Measurements from ENCODE around the gene HAAO.

Gene HAAO

DNA sequence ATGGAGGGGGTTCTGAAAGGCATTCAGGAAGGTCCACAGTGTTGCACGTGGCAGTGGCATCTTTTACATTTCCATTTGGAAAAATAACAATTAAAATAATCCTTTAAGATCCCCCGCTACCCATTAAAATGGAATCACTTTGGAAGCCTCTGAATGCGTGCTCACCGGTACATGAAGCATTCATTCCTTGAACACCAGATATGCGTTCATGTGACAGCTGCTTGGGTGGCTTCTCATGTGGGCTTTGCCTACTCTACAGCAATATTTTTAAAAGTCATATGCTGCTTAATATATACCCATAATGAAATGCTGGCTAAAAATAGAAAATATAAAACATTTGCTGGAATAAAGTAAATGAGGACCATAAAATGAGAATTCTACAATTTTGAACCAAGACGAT, 14.4 kb upstream of the HAAO start:
- TF ChIP-seq, protein P1, sequence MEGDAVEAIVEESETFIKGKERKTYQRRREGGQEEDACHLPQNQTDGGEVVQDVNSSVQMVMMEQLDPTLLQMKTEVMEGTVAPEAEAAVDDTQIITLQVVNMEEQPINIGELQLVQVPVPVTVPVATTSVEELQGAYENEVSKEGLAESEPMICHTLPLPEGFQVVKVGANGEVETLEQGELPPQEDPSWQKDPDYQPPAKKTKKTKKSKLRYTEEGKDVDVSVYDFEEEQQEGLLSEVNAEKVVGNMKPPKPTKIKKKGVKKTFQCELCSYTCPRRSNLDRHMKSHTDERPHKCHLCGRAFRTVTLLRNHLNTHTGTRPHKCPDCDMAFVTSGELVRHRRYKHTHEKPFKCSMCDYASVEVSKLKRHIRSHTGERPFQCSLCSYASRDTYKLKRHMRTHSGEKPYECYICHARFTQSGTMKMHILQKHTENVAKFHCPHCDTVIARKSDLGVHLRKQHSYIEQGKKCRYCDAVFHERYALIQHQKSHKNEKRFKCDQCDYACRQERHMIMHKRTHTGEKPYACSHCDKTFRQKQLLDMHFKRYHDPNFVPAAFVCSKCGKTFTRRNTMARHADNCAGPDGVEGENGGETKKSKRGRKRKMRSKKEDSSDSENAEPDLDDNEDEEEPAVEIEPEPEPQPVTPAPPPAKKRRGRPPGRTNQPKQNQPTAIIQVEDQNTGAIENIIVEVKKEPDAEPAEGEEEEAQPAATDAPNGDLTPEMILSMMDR (IDR thresholded peaks at IDR 0.05; ENCODE audit: borderline replicate concordance, insufficient read depth, low read depth, low read length), result no peak
- H3K4me3 ChIP-seq (ENCODE audit: low read depth, low read length), result no peak overlapping the region

DNA sequence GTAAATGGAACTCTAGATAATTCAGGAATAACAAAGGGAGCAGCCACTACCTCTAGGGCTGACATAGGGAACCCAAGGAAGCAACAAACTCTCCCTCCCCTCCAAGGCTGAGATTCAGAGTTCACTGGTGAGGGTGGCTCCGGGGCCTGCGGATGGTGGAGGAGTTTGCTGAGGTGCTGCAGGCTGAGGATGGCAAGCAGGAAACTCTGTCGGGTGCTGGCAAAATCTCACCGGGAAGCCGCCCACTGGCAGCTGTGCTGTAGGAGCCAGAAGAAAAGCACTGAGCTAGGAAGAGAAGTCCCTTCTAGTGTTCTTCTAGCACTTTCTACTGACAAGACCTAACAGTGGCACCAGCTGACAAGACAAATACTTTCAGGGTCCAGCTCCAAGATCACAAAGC, 12.5 kb upstream of the HAAO start:
- no peak overlapping the region for H3K4me3 ChIP-seq (ENCODE audit: low read depth, low read length)
- TF ChIP-seq, protein P1 (IDR thresholded peaks at IDR 0.05; ENCODE audit: borderline replicate concordance, insufficient read depth, low read depth, low read length), result no peak

DNA sequence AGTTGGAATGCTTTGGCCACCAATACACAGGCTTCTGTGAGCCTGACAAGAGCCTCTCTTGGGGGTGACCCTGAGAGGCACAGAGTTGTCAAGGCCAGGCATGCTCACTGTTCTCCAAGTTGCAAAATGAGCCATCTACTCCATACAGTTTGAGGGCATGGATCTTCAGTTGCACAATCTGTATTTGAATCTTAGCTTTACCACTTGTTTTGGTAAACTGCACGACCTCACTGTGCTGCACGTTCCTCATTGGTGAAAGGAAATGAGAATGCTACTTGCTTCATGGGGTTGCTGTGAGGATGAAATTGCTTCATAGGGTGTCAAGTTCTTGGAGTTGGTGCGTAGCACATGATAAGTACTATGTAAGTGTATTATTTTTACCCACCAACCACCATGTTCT, 12.0 kb upstream of the HAAO start:
- TF ChIP-seq, protein P1 (IDR thresholded peaks at IDR 0.05; ENCODE audit: borderline replicate concordance, insufficient read depth, low read depth, low read length), result no peak
- no peak overlapping the region for H3K4me3 ChIP-seq (ENCODE audit: low read depth, low read length)

DNA sequence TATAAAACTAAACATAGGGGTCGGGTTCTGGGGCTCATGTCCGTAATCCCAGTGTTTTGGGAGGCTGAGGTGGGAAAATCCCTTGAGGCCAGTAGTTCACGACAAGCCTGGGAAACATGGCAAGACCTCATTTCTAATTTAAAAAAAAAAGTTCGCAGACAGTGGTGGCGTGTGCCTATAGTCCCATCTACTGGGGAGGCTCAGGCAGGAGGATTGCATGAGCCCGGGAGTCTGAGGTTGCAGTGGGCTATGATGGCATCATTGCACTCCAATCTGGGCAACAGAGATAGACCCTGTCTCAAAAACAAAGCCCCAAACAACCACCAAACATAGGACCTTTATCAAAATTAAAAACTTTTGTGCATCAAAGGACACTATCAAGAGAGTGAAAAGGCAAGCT, 9.8 kb upstream of the HAAO start:
- H3K4me3 ChIP-seq (ENCODE audit: low read depth, low read length), result no peak overlapping the region
- TF ChIP-seq, protein P1 (IDR thresholded peaks at IDR 0.05; ENCODE audit: borderline replicate concordance, insufficient read depth, low read depth, low read length), result no peak

DNA sequence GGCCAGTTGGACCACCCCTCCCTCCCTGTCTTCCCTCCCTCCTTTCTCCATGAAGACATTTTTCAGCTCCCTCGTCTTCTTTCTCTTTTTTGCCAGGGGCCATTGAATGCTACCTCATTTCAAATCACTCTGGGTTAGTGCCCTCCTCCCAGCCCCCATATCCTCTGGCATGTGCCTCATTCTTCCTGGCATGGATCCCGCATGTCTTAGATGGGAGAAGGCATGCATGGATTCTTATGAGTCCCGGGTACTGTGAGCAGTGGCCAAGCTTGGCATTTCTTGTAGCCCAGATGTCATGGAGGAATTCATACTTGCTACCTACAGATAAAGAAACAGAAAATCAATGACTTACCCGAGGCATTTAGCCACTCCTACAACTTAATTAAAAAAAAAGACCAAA, 9.0 kb upstream of the HAAO start:
- TF ChIP-seq, protein P1 (IDR thresholded peaks at IDR 0.05; ENCODE audit: borderline replicate concordance, insufficient read depth, low read depth, low read length), result no peak
- no peak overlapping the region for H3K4me3 ChIP-seq (ENCODE audit: low read depth, low read length)

DNA sequence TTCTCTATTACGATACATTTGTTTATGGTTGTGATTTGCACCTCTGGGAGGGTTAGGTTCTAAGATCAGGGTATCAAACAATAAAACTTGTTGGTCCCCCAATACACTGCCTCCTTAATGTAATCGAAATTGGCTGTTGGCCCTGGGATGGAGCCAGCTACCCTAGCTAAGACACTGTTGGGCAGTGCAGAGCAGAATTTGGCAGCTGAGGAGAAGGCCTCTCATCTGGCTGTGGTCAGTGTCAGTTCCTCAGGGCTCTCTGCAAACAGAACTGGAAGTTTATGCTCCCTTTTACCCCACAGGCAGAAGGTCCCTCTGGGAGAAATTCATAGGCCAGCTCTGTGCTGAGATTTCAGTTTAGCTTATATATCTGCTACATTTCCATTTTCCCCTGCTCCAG, 8.6 kb upstream of the HAAO start:
- TF ChIP-seq, protein P1 (IDR thresholded peaks at IDR 0.05; ENCODE audit: borderline replicate concordance, insufficient read depth, low read depth, low read length), result no peak
- no peak overlapping the region for H3K4me3 ChIP-seq (ENCODE audit: low read depth, low read length)

DNA sequence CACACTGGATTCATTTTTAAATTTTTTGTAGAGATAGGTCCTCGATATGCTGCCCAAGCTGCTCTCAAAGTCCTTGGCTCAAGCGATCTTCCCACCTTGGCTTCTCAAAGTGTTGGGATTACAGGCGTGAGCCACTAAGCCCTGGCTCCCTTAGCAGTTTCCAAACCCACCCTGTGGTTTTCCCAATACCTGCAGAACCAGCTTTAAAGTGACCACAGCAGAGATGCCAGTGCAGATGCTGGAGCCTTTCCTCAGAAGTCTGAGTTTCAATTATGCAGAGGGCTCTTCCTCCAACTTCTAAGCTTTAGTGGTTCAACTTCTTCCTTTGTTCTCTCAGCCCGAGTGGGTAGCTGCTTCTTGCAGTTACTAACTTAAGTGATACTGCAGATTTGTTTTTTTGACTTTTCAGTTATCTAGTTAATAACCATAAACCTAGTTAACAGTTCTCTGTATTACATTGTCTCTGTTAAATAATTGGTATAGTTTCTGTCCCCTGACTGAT, 8.1 kb upstream of the HAAO start:
- TF ChIP-seq, protein P1 (IDR thresholded peaks at IDR 0.05; ENCODE audit: borderline replicate concordance, insufficient read depth, low read depth, low read length), result no peak
- no peak overlapping the region for H3K4me3 ChIP-seq (ENCODE audit: low read depth, low read length)

Data from GM12875 (cell line).